Measurements from ENCODE around the gene CEP290. TPM values are rescaled to one million over a fixed set of nuclear protein-coding genes. Genes with fewer than 3 reads are reported as not detected.

Gene CEP290
- total RNA-seq, 4 donors from 2014 or later = 11.3 to 31.3 (median 16.4) TPM

DNA sequence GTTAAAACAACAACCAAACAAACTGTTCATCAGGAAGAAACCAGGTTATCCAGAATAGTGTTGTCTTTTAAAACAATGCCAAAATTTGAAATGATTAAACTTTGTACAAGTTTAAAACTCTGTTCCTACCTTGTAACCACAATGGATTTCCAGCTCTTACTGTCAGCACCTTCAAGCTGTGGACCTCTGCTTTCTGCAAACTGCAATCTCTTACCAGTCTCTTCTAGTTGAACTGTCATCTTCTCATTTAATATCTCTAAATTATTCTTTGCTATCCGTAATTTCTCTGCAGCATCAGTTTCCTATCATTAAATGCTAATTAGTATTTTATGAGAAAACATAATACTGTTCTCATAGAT, 83.2 kb downstream of the CEP290 start:
- Histone ChIP-seq H3K4me3 (no peak overlapping the region), H3K27ac (no peak overlapping the region), H3K9me3 (no peaks in the 10 kb centered on the region), H3K27me3 (no peaks in the 10 kb centered on the region), H3K36me3 (peaks cover 0 to 64% of the 10 kb centered on the region in 2 donors), H3K4me1 (no peaks in the 10 kb centered on the region)
- 56 to 88% methylated on average over 1 of the region's 1 CpG for WGBS, 2 donors (ENCODE audit: low coverage in 1 of 2)
- TF ChIP-seq POLR2AphosphoS5 (IDR thresholded peaks at IDR 0.05) = no peak
- TF ChIP-seq, protein P1, sequence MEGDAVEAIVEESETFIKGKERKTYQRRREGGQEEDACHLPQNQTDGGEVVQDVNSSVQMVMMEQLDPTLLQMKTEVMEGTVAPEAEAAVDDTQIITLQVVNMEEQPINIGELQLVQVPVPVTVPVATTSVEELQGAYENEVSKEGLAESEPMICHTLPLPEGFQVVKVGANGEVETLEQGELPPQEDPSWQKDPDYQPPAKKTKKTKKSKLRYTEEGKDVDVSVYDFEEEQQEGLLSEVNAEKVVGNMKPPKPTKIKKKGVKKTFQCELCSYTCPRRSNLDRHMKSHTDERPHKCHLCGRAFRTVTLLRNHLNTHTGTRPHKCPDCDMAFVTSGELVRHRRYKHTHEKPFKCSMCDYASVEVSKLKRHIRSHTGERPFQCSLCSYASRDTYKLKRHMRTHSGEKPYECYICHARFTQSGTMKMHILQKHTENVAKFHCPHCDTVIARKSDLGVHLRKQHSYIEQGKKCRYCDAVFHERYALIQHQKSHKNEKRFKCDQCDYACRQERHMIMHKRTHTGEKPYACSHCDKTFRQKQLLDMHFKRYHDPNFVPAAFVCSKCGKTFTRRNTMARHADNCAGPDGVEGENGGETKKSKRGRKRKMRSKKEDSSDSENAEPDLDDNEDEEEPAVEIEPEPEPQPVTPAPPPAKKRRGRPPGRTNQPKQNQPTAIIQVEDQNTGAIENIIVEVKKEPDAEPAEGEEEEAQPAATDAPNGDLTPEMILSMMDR (IDR thresholded peaks at IDR 0.05) = no peak
- TF ChIP-seq EP300 (IDR thresholded peaks at IDR 0.05) = no peak
- TF ChIP-seq POLR2A (IDR thresholded peaks at IDR 0.05) = no peak
- ATAC-seq = no peak

DNA sequence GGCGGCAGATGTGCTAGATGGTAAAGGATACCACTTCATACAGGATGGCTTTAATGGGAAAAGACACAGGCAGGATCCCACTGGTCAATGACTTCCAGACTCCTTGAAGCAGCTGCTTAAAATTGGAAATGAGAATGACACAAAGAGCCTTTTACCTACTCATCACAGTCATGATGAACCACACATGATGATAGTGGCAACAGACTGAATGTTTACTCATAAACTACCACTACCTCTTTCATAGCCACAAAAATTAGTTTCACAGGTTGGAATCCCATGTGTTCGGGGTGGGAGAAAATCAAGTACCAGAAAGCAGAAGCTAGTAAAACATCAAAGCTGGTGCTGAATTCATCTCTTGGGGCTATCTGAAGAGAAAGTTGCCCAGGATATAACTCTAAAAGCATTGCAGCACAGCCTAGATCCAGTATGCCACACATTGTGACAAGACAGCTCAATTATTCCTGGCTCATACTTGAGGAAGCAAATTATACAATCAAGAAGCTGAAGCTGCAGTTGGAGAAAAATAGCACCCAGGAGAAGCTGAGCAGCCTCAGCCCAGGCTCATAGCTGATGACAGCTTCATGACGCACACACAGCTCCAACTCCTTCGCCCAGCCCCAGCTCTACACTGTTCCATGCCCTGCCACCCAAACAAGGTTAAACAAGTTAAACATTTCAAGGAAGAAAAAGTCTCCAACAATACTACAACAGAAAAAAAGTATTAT, 83.7 kb downstream of the CEP290 start:
- TF ChIP-seq POLR2AphosphoS5 (IDR thresholded peaks at IDR 0.05) = no peak
- no peak for TF ChIP-seq EP300 (IDR thresholded peaks at IDR 0.05)
- TF ChIP-seq, protein P1 (IDR thresholded peaks at IDR 0.05) = no peak
- no peak for TF ChIP-seq POLR2A (IDR thresholded peaks at IDR 0.05)
- H3K27me3 ChIP-seq = no peaks in the 10 kb centered on the region
- no peak overlapping the region for H3K27ac ChIP-seq
- no peak overlapping the region for H3K4me3 ChIP-seq
- ATAC-seq = no peak
- H3K4me1 ChIP-seq = no peaks in the 10 kb centered on the region
- WGBS, 2 donors (ENCODE audit: low coverage in 1 of 2) = 69 to 85% methylated on average over 2 to 4 of the region's 4 CpGs
- peaks cover 0 to 63% of the 10 kb centered on the region in 2 donors for H3K36me3 ChIP-seq
- no peaks in the 10 kb centered on the region for H3K9me3 ChIP-seq

DNA sequence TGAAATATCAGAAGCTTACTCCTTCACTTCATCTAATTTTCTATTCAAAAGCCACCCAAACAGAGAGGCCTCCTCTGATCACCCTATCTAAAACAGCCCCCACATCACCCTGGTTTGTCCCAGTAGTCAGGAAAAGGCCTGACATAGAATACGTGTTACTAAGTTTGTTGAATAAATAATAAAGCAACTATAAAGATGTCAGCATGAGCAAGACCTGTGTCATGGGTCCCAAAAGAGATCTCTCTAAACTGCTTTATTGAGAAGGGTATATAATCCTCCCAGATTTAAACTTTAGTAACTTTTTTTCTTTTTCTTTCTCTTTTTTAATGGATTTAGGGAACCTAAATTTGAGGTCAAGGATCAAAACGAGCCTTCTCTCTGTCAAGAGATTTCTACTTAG, 85.3 kb downstream of the CEP290 start:
- Histone ChIP-seq H3K27ac (no peak overlapping the region), H3K27me3 (no peaks in the 10 kb centered on the region), H3K4me3 (no peak overlapping the region), H3K4me1 (no peaks in the 10 kb centered on the region), H3K36me3 (peaks cover 0 to 68% of the 10 kb centered on the region in 2 donors), H3K9me3 (no peaks in the 10 kb centered on the region)
- no peak for ATAC-seq
- 60 to 71% methylated on average over 2 of the region's 2 CpGs for WGBS, 2 donors (ENCODE audit: low coverage in 1 of 2)
- TF ChIP-seq, protein P1 (IDR thresholded peaks at IDR 0.05) = no peak
- TF ChIP-seq POLR2A (IDR thresholded peaks at IDR 0.05) (no peak), POLR2AphosphoS5 (IDR thresholded peaks at IDR 0.05) (no peak), EP300 (IDR thresholded peaks at IDR 0.05) (no peak)

DNA sequence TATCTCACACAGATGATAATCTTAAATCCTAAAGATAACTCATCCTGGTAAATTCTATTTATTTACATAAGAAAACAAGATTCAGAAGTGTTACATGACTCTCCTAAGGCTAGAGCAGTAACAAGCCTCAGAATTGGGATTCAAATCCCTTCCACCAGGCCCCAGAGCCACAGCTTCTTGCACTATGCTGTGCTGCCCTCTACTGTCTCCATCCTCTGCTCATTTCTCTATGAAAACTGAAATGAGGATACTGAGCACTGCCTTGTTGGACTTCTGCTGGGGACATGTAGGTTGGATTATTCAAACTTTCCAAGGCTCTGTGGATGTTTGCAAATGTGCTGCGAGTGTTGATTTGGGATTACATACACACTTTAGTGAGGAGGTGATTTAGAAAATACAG, 89.2 kb downstream of the CEP290 start:
- H3K9me3 ChIP-seq = no peaks in the 10 kb centered on the region
- 75 to 100% methylated on average over 1 of the region's 1 CpG for WGBS, 2 donors (ENCODE audit: low coverage in 1 of 2)
- no peak overlapping the region for H3K4me3 ChIP-seq
- no peak for TF ChIP-seq POLR2A (IDR thresholded peaks at IDR 0.05)
- TF ChIP-seq, protein P1 (IDR thresholded peaks at IDR 0.05) = peak in 2 of 4 experiments; percentile 19 to 25
- no peak for ATAC-seq
- no peak overlapping the region for H3K27ac ChIP-seq
- H3K4me1 ChIP-seq = no peaks in the 10 kb centered on the region
- no peaks in the 10 kb centered on the region for H3K27me3 ChIP-seq
- H3K36me3 ChIP-seq = peaks cover 0 to 81% of the 10 kb centered on the region in 2 donors

DNA sequence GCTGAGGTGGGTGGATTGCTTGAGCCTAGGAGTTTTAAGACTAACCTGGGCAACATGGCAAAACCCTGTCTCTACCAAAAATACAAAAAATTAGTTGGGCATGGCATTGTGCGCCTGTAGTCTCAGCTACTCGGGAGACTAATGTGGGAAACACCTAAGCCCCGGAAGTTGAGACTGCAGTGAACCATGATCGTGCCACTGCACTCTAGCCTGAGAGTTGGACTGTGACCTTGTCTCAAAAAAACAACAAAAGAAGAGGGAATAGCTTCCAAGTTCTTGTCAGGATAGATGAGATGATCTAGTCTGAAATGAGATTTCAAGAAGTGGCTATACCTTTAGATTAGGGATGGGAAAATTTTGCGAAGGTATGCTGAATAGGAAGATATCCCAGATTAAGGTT, 97.9 kb downstream of the CEP290 start:
- ATAC-seq = no peak
- no peak overlapping the region for H3K27ac ChIP-seq
- H3K9me3 ChIP-seq = no peaks in the 10 kb centered on the region
- 83 to 99% methylated on average over 5 of the region's 5 CpGs for WGBS, 2 donors (ENCODE audit: low coverage in 1 of 2)
- H3K36me3 ChIP-seq = peaks cover 4 to 58% of the 10 kb centered on the region in 2 donors
- TF ChIP-seq POLR2AphosphoS5 (IDR thresholded peaks at IDR 0.05) (no peak), POLR2A (IDR thresholded peaks at IDR 0.05) (no peak), EP300 (IDR thresholded peaks at IDR 0.05) (no peak)
- TF ChIP-seq, protein P1 (IDR thresholded peaks at IDR 0.05) = no peak
- H3K4me3 ChIP-seq = no peak overlapping the region
- H3K4me1 ChIP-seq = peaks cover 0 to 16% (median 0%) of the 10 kb centered on the region in 3 donors
- H3K27me3 ChIP-seq = no peaks in the 10 kb centered on the region

Measured in gastroesophageal sphincter (tissue), 4 donors.